ENCODE results near the gene CHST11.

The CHST11 gene

DNA sequence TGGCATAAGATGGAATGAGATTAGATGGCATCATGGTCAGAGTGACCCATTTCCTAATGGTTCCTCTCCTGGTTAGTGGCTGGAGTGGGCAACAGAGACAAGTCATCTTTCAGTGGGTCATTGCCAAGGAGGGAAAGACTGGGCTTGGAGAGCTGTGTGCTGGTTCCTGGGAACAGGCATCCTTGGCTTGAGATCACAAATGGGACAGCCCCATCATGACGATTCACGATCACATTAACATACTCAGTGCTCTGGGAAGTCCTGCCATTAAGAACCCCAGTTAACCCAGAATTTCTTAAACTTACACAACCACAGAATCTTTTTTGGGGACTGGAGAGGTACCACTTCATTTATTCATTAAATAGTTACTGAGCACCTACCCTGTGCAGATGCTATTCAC, 27.3 kb downstream of the CHST11 start:
- DNase-seq: no peak

DNA sequence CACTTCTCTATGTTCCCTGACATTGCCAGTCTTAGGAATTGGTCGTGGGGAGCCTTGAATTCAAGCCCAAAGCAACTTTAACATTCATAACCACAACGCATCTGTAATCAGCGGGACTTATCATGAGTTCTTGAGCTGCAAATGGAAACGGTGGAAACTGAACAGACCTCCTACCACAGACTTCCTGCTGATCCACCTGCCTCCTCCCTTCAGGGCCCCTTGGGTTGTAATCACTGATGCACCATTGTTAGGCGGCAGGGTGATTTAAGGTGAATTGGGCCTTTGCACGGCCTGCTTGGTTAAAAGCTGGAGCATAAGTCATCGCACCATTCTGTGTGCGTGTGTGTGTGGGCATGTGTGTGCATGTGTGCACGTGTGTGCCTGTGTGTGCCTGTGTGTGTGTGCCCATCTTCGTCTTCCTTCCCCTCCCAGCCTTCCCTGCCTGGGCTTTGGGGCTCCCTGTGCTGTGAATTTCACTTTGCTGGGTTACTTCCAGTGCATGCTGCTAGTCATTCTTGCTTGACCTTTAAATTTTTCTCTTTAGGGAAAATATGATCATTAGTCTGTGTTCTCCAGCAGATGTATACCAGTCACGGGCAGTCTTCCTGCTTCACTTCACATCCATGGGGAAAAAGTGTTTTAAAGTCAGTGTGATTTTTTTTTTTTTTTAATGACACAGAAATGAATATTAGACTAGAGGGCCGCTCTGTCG, 29.1 kb downstream of the CHST11 start:
- no peak for DNase-seq

DNA sequence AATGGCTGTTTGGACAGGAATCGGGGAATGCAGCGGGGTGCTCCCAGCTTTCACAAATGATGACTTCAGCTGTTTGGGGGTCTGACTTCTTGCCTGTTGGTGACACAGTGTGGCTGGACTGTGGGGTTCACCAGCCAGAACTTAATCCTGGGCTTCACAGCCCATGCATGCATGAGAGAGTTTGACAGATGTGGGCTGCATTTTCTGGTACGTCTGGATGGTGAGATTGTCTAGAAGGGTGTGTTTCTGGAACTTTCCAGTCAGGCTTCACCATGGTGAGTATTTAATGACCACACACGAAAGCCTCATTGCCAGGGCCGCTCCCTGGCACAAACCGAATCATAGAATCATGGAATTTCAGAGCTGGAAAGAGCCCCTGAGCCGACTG, 29.6 kb downstream of the CHST11 start:
- no peak for DNase-seq

DNA sequence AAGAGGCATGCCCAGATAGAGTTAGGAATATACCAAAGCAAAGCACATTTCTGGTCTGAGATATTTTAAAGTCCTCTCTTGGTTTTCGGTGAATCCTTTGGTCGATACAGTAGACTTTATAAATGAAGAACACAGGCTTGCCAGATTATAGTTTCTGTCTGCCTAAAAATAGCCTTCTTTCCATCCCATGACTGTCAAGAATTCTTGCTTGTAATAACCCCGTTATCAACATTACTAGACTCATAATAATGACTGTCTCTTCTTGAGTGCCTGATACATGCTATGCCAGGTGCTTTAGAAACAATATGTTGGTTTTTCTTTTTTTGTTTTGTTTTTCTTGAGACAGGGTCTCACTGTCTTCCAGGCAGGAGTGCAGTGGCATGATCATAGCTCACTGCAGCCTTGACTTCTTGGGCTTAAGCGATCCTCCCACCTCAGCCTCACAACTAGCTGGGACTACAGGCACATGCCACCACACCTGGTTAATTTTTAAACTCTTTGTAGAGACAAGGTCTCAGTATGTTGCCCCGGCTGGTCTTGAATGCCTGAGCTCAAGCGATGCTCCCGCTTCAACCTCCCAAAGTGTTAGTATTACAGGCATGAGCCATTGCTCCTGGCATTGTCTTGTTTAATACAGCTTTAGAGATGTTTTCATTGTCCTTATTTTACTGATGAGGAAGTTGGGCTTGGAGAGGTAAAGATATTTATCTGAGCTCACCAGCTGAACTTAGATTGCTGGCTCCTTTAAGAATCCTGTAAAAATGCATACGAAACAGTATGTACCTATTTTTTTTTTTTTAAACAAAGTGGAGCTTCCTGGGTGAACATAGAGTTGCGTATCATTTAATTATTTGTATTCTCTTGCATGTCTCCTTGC, 30.4 kb downstream of the CHST11 start:
- DNase-seq: no peak

DNA sequence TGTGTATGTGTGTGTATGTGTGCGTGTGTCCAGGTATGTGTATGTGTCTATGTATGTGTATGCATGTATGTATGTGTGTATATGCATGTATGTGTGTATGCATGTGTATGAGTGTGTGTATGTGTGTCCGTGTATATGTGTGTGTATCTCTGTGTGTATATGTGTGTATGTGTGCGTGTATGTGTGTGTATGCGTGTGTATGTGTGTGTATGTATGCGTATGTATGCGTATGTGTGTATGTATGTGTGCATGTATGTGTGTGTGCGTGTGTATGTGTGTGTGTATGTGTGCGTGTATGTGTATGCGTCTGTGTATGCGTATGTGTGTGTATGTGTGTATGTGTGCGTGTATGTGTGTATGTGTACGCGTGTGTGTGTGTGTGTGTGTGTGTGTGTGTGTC, 31.6 kb downstream of the CHST11 start:
- no peak for DNase-seq

DNA sequence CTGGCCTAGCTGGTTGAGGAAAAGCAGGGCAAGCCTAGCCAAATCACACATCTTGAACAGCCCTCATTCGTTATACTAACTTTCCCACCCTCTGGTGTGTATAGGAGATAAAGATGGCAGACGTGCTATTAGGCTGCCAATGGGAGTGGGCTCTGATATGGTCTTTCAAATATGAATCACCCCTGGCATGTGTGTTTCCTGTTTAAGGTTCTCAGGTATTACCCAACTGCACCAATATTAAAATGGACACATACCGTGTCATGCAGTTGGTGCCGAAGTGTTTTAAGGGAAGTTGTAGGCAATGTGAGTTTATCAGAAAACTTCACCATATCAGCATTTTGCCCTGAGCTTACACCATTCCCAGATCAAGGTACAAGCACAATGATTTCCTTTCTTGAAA, 33.4 kb downstream of the CHST11 start:
- no peak for DNase-seq

DNA sequence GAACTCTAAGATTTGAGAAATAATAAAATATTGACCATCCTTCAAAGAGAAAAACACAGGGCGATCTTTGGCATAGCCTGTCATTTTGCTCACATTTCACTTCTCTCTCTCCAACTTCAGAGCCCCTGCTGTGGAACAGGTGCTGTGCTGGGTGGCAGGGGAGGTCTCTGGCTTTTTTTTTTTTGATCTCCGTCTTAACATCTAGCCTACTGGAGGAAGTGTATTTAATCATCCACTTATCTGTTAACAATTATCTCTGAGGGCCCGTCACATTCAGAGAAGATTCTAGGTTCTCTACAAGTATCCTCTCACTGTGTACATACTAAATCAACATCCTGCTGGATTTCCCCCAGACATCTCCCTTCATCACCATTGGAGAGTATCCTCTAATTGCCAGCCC, 34.1 kb downstream of the CHST11 start:
- no peak for DNase-seq

DNA sequence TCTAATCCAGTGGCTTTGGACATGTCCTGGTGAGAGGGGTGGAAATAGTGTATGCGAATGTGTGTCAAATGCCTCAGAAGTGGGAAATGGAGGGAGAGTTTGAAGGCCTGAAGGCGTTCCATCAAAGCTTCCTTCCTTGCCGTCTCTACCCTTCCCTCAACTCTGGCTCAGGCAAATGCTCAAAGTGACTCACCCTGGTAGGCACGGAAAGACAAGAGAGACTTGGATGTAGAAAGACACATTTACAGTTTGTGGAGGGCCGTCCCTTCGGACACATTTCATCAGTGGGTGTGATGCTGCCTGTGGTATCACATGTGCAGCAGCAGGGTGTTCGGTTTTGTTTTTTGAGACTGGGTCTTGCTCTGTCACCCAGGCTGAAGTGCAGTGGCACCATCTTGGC, 36.7 kb downstream of the CHST11 start:
- no peak for DNase-seq

DNA sequence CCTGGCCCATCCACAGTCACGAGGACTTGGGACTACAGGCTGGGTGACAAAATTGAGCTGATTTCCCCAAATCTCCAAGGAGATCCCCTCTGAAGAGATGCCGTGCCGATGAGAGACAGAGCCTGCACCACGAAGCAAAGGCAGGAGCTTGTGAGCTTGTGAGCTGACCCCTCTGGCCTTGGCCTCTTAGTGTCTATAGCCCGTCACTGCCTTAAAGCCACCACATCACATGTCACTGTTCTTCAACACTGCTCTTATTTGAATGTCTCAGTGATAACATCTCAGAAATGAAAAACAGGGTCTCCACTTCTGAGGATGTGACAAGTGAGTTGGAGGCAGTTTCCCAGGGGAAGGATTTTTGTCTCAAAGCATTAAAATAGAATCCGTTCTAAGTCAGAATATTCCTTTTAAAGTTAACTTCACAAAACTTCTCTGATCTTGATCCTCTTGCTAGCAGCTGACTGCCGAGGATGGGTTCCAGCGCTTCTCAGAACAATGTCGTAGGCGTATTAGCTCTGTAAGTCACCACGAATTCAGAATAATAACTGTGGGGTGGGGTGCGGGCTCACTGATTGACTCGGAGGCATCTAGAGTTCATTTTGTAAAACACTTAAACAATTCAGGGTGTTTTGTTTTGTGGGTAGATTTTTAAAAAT, 37.5 kb downstream of the CHST11 start:
- peak; percentile 80 for DNase-seq

DNA sequence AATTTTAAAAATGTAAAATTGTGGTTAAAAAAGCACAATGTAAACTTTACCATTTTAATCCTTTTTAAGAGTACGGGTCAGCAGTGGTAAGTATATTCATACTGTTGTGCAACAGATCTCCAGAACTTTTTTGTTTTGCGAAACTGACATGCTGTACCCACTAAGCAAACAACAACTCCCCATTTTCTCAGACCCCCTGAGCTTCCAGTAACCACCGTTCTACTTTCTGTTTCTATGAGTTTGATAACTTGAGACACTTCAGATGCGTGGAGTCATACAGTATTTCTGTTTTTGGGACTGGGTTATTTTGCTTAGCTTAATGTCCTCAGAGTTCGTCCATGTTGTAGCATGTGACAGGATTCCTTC, 38.0 kb downstream of the CHST11 start:
- DNase-seq: no peak

DNA sequence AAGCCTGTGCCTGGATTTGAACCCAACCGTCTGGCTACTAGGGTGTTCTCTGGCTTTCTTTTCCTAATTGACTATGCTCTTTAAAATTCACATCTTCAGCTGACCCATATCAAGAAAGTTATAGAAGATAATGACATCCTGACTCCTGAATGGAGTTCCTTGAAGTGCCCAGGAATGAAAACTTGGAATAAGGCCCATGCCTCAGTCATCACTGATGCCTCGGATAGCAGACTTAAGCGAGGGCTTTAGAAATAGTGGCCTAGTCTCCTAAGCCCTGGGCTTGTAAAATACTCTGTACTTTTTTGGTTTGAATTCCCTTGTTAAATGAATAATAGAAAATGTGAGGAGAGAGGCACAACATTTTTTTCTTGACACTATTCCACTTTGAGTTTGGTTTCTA, 39.0 kb downstream of the CHST11 start:
- DNase-seq: no peak

DNA sequence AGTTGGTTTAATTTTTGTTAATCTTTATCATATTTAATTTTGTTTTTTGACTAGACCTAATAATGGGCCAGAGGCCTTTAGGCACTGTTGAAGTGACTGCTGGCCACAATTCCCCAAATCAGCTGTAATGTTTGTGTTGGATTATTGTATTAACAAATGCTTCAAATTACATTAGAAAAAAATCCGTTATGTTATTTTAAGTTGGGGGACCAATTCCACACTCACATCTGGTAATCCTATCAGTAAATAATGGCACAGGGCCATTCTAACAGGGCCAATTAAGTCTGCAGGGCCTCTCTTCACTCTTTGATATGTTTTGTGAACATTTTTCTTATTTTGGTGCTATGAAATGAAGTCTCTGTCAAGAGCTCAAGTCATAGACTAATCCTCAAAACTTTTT, 39.6 kb downstream of the CHST11 start:
- DNase-seq: no peak

DNA sequence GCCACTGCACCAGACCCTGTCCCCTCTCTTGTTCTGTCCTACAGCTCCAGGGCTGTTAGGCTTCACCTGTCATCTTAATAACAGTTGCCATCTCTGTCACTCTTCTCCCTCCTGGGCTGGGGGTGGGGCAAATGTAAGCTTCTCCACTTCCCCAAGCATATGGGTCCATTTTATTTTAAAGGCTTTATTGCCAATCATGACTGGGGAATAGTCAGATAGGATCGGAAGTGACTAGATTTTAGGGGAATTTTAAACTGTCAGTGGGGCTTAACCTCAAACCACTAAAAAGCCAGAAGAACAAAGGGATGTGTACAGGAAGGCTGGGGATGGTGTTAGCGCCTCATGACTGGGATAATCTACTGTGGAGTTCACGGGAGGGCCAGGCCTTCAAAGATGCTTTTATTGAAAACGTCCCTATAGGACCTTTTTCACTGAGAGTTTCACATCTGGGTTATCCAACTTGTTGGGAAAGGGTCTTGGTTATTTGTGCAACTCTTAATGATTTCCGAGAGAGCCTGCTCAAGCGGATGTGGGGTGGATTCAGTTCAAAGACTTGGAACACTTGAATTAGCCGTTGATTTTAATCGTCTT, 41.6 kb downstream of the CHST11 start:
- DNase-seq: no peak

DNA sequence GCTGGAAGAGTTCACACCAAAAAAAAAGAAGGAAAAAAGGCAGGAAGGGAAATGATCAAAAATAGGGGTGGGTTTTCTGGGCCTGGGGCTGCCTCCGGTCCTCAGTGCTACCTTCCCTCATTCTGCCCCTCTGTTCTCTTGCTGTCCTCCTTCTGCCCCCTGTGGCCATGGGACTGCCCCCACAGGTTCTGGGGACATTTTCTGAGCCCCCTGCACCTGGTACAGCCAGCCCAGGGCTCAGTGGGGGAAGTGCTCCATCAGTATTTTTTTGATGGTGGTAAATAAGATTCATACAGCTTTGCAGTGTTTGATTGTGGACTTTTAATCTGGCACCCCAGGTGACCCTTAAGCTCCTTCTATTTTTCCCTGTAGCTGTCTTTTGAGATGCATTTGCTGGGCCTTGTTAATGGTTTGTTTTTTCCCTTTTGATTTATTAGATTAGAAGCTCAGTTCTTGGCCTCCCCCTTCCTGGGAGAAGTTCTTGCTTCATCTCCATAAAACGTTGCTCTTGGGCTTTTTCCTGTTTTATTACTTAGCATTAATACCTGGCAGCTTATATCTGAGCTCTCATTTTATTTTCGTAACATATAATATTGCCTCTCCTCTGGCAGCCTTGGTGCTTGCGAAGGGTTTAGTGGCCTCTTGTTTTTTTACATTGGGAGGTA, 43.1 kb downstream of the CHST11 start:
- no peak for DNase-seq

DNA sequence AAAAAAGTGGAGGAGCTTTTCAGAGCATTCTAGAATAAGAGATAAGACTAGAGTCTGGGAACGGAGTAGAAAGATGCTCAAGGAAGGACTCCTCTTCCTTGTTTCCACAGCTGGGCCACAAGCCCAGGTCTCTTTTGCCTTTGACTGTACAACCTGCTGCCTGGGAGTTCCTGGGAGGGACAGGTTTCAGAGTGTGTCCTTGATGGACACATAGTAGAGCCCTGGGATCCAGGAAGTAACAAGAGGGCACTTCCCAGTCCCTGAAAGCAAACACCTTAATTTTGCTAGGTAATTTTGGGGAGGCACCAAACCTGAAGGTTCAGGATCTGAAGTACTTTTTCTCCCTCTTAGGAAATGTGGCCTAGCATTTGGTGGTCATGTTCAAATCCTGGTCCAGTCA, 44.4 kb downstream of the CHST11 start:
- no peak for DNase-seq

DNA sequence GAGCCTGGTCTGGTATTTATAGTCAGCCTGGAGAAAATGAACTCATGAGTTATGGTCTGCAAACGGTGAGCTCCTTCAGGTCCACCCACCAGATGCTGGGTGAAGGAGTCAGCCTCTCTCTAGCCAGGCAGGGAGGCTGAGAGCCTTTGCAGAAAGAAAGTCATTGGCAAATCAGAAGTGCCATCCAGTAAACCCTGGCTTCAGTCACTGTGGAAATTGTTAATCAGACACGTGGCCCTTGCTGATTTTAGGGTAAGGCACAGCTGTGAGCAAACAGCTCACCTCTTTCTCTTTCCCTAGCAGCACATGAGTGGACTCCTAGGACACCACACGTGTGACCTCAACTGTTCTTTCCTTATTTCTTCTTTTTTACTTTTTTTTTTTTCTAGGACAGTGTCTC, 44.9 kb downstream of the CHST11 start:
- no peak for DNase-seq

DNA sequence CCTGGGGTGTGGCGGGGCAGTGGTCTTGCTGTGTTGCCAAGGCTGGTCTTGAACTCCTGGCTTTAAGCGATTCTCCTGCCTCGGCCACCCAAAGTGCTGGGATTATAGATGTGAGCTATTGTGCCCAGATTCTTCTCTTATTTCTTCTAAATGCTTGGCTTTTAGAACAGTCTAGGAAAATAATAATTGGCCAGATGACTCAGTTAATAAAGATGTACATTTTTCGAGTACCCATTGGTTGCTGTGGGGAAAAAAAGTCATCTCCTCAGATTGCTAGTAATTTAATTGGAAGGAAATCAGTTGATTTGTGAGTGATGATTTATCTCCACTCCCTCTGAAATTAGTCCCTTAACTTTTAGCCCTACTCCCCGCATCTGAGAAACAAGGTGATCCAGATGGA, 45.5 kb downstream of the CHST11 start:
- DNase-seq: no peak

DNA sequence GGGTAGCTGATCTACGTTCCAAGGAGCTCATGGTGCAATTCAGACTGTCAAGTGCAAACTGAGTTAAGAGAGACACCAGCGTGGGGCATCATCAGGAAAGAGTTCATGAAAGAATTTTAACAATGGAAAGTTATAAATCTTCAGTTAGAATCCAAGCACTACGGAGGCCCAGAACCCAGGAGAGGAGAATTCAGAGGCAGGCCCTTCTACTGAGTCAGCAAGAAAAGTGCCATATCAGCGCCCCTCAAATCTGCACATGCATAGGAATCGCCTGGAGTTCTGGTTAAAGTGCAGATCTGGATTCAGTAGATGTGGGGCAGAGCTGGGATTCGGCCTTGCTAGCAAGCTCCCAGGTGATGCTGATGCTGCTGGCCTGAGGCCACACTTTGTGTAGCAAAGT, 45.9 kb downstream of the CHST11 start:
- DNase-seq: no peak

DNA sequence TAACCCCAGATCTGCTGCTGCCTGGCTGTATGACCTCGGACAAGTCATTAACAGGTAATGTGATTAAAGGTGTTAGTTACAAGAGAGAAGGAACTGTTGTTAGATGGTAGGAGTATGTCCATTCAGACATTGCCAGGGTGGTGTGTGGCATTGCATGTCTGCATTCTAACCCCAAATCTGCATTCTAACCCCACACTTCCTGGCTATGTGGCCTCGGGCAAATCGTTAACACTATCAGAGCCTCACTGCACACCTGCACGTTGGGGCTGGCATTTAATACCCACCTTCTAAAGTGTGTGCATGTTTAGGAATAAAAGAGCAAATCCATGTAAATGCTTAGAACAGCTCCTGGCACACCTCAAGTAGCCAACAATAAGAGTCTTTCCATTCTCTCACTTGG, 46.4 kb downstream of the CHST11 start:
- DNase-seq: no peak

DNA sequence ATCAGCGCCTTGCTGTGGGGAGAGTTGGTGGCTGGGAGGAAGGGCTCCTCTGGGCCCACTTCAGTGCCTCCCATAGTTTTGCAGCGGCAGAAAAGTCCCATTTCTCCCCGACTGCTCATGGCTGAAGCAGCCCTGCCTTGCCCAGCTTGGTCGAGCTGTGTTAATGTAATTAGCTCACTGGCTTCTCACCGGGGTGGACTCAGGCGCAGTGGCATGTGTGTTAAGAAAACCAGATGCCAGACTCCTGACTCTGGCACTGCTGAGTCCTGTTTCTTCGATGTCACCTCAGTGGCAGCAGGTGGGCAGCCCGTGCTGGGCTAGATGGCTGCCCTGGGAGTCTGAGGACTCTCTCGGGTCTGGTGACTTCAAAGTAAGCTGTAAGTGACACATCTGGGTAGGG, 47.4 kb downstream of the CHST11 start:
- DNase-seq: no peak

DNA sequence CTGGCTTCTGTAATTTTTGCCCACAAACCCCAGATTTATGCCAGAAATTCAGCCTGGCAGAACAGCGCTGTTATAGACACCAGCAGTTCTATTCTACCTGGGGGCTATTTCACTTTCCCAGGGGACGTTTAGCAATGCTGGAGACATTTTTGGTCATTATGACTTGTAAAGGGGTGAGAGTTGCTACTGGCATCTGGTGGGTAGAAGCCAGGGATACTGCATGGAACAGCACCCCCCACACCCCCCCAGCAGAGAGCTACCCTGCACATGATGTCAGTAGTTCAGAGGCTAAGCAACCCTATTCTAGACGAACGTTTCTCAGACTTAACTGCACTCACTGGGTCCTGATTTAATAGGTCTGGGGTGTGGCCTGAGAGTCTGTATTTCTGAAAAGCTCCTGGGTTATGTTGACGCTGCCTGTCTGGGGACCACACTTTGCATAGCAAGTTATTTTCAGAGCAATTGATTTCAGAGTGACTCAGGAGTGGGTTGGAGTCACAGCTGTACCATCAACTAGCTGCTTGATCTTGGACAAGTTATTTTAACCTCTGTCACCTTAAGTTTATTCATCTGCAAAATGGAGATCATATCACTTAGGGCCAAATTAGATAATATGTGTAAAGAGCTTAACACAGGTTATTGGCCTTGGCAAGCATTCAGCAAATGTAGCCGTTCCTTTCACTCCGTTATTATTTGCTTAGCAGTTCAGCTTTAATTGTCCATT, 48.5 kb downstream of the CHST11 start:
- no peak for DNase-seq

DNA sequence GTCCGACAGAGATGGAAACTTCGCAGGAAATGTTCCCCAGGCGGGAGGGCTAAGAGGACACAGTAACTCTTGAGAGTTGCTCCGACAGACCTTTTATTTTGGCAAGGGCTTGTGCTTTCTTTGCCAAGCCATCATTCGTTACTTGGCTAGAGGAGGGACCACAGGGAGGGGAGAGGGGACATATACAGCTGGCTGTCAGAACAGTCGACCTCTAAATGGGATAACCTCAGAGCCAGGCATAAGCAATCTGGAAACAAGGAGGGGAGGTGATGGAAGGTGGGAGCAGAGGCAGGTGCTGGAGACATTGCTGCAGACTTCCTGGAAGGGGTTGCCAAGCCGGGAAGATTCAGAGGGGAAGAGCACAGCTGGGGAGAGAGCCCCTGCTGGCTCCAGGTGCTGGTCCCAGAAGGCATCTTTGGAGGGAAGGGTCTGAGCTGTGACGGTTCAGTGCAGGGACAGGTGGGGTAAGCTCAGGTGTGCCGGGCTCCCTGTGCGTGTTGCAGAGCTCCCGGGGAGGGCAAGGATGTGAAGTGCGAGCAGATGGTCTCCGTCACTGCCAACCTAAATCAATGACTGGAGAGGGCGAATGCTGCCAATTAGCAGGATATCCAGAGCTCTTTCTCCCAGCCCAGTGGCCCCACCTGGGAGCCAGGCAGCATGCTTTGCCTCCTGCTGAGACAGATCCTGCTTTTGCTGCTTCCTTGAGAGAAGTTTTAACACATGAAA, 50.1 kb downstream of the CHST11 start:
- DNase-seq: no peak

Data from activated CD8-positive, alpha-beta memory T cell treated with anti-CD3 and anti-CD28 coated beads for 24 hours (primary cell).